GM12878 (cell line): ENCODE measurements around the gene ELP4.

Experiments
- ASH2L ChIP-seq: fragments of 300-600, 200-600 bp; sonication (generic); IDR thresholded peaks from 2 replicates; pipeline ENCODE4 v1.6.1; 2017; ENCODE audit warnings: low read depth, mild to moderate bottlenecking, borderline replicate concordance
- EP300 ChIP-seq, 2 experiments: fragments of 150-350 bp in 1 of 2; IDR thresholded peaks; 2 replicates each; pipeline ENCODE4 v1.6.1; 2011 to 2012; ENCODE audit warnings: low read depth in 2 of 2, low read length in 2 of 2, borderline replicate concordance in 1 of 2, improper control_type of control experiment in 1 of 2, inconsistent platforms in 1 of 2; ENCODE audit not compliant: control insufficient read depth in 1 of 2
- GABPA ChIP-seq: IDR thresholded peaks from 2 replicates; pipeline ENCODE4 v1.6.1; 2014; ENCODE audit warnings: antibody characterized with exemption, low read depth, mild to moderate bottlenecking, inconsistent platforms
- MEF2A ChIP-seq: IDR thresholded peaks from 2 replicates; pipeline ENCODE4 v1.6.1; 2011; ENCODE audit warnings: low read depth, mild to moderate bottlenecking, low read length, moderate library complexity; ENCODE audit not compliant: insufficient read depth
- RAD21 ChIP-seq: IDR thresholded peaks from 2 replicates; pipeline ENCODE4 v1.6.1; 2011; ENCODE audit warnings: mild to moderate bottlenecking, low read depth, low read length, moderate library complexity; ENCODE audit not compliant: insufficient read depth
- ZNF24 ChIP-seq: fragments of 450-650 bp; IDR thresholded peaks from 2 replicates; pipeline ENCODE4 v1.6.1; 2017; ENCODE audit warnings: antibody characterized with exemption, mild to moderate bottlenecking
- TF ChIP-seq, protein P1 (sequence below), 3 experiments: IDR thresholded peaks in 2 of 3; conservative IDR thresholded peaks in 1 of 3; 2 replicates each; pipeline ENCODE4 v1.5.1; 2011; ENCODE audit warnings: low read depth in 3 of 3, low read length in 3 of 3, mild to moderate bottlenecking in 3 of 3, control low read depth in 2 of 3, moderate library complexity in 2 of 3, inconsistent platforms in 1 of 3, mixed read lengths in 1 of 3; ENCODE audit not compliant: control insufficient read depth in 2 of 3, insufficient read depth in 1 of 3; ENCODE audit errors: extremely low read depth in 1 of 3
- TF ChIP-seq, protein P2 (sequence below): fragments of 450-650 bp; IDR thresholded peaks from 2 replicates; pipeline ENCODE4 v1.6.1; 2014; ENCODE audit warnings: mild to moderate bottlenecking
- TF ChIP-seq, protein P3 (sequence below): IDR thresholded peaks from 2 replicates; pipeline ENCODE4 v1.6.1; 2011; ENCODE audit warnings: low read depth, low read length, improper control_type of control experiment, borderline replicate concordance

DNA sequence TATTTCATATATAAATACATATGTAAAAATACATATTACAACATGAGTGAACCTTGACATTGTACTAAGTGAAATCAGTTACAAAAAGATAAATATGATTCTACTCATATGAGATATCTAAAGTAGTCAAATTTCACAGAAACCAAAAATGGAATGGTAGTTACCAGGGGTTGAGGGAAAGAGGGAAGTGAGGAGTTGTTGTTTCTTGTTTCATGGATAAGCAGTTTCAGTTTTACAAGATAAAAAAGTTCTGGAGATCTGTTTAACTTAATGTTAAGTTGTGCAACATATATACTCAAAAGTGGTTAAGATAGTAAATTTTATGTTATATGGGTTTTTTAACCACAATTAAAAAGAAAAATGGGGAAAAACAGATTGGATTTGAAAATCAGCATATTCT is 107.7 kb downstream of the ELP4 start:
- TF ChIP-seq RAD21: no peak
- no peak for TF ChIP-seq ZNF24
- TF ChIP-seq, protein P1, sequence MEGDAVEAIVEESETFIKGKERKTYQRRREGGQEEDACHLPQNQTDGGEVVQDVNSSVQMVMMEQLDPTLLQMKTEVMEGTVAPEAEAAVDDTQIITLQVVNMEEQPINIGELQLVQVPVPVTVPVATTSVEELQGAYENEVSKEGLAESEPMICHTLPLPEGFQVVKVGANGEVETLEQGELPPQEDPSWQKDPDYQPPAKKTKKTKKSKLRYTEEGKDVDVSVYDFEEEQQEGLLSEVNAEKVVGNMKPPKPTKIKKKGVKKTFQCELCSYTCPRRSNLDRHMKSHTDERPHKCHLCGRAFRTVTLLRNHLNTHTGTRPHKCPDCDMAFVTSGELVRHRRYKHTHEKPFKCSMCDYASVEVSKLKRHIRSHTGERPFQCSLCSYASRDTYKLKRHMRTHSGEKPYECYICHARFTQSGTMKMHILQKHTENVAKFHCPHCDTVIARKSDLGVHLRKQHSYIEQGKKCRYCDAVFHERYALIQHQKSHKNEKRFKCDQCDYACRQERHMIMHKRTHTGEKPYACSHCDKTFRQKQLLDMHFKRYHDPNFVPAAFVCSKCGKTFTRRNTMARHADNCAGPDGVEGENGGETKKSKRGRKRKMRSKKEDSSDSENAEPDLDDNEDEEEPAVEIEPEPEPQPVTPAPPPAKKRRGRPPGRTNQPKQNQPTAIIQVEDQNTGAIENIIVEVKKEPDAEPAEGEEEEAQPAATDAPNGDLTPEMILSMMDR (IDR thresholded peaks at IDR 0.05 in 2 of 3, conservative IDR thresholded peaks at IDR 0.05 in 1 of 3; ENCODE audit: control insufficient read depth in 2 of 3, extremely low read depth in 1 of 3, insufficient read depth in 1 of 3, low read depth in 3 of 3, low read length in 3 of 3): no peak
- TF ChIP-seq ASH2L: no peak
- no peak for TF ChIP-seq EP300 (IDR thresholded peaks at IDR 0.05; ENCODE audit: borderline replicate concordance in 1 of 2, control insufficient read depth in 1 of 2, low read depth in 2 of 2, low read length in 2 of 2)
- no peak for TF ChIP-seq MEF2A
- TF ChIP-seq, protein P2, sequence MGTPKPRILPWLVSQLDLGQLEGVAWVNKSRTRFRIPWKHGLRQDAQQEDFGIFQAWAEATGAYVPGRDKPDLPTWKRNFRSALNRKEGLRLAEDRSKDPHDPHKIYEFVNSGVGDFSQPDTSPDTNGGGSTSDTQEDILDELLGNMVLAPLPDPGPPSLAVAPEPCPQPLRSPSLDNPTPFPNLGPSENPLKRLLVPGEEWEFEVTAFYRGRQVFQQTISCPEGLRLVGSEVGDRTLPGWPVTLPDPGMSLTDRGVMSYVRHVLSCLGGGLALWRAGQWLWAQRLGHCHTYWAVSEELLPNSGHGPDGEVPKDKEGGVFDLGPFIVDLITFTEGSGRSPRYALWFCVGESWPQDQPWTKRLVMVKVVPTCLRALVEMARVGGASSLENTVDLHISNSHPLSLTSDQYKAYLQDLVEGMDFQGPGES: no peak
- TF ChIP-seq, protein P3, sequence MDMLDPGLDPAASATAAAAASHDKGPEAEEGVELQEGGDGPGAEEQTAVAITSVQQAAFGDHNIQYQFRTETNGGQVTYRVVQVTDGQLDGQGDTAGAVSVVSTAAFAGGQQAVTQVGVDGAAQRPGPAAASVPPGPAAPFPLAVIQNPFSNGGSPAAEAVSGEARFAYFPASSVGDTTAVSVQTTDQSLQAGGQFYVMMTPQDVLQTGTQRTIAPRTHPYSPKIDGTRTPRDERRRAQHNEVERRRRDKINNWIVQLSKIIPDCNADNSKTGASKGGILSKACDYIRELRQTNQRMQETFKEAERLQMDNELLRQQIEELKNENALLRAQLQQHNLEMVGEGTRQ: no peak
- TF ChIP-seq GABPA: no peak
